Panc1 (cell line): ENCODE data around the gene EBF4. TPM values are rescaled to one million over a fixed set of nuclear protein-coding genes. Genes with fewer than 3 reads are reported as not detected.

Experiments used
- ATAC-seq: fragments of 200-7000 bp; cut with Tn5 transposase; 2 replicates; pipeline ENCODE4 v1.9.1; 2020; ENCODE audit warnings: mild to moderate bottlenecking, moderate library complexity
- BruUV-seq: library from RNA; stranded (reverse); fragments of 400-500 nt; replicated peaks from 2 replicates; lab custom pipeline; 2021; lab: Mats Ljungman, UMichigan
- CTCF ChIA-PET: fragments of 300-600 bp; sonication (Branson Sonifier 250); formaldehyde crosslinking; loops from one replicate; lab custom pipeline; 2022; ENCODE audit warnings: antibody characterized with exemption; lab: Charles Lee
- POLR2A ChIA-PET: fragments of 300-600 bp; sonication (Branson Sonifier 250); formaldehyde crosslinking; loops from one replicate; lab custom pipeline; 2022; ENCODE audit warnings: antibody characterized with exemption; lab: Charles Lee
- DNase-seq: peaks from one replicate; pipeline ENCODE4 v3.0.0-alpha.2; 2010; ENCODE audit warnings: low read depth, low spot score
- H3K27ac ChIP-seq: 2 replicates; pipeline ENCODE4 v1.5.1; 2011; ENCODE audit warnings: mild to moderate bottlenecking, low read length, inconsistent platforms
- H3K27me3 ChIP-seq: fragments of 200-500 bp; sonication (Bioruptor generic); 2 replicates; pipeline ENCODE4 v1.6.0; 2014; ENCODE audit warnings: low read length, inconsistent platforms; ENCODE audit not compliant: control insufficient read depth, insufficient read depth
- H3K36me3 ChIP-seq: fragments of 200-500 bp; sonication (Bioruptor generic); 2 replicates; pipeline ENCODE4 v1.5.1; 2014; ENCODE audit warnings: inconsistent platforms, mild to moderate bottlenecking, low read length, moderate library complexity; ENCODE audit not compliant: control insufficient read depth, insufficient read depth
- H3K4me1 ChIP-seq: 2 replicates; pipeline ENCODE4 v1.5.1; 2011; ENCODE audit warnings: inconsistent platforms, mild to moderate bottlenecking, low read length, moderate library complexity; ENCODE audit not compliant: control insufficient read depth, insufficient read depth
- H3K4me3 ChIP-seq, 2 experiments: 2 replicates each; pipeline ENCODE4 v1.5.1; 2011 to 2012; ENCODE audit warnings: low read depth in 2 of 2, low read length in 2 of 2, mild to moderate bottlenecking in 2 of 2, inconsistent platforms in 1 of 2, moderate library complexity in 1 of 2
- H3K9me3 ChIP-seq: fragments of 200-500 bp; sonication (Bioruptor generic); 2 replicates; pipeline ENCODE4 v1.5.1; 2014; ENCODE audit warnings: low read depth, mild to moderate bottlenecking, inconsistent platforms, low read length, moderate library complexity; ENCODE audit not compliant: control insufficient read depth, insufficient read depth
- POLR2AphosphoS5 ChIP-seq: IDR thresholded peaks from 2 replicates; pipeline ENCODE4 v1.6.1; 2012; ENCODE audit warnings: mild to moderate bottlenecking, low read depth, low read length, moderate library complexity
- SIN3A ChIP-seq: IDR thresholded peaks from 2 replicates; pipeline ENCODE4 v1.6.1; 2012; ENCODE audit warnings: low read depth, mild to moderate bottlenecking, low read length, moderate library complexity, borderline replicate concordance; ENCODE audit not compliant: insufficient read depth
- TCF7L2 ChIP-seq: IDR thresholded peaks from 2 replicates; pipeline ENCODE4 v1.6.1; 2011; ENCODE audit warnings: mild to moderate bottlenecking, low read depth, low read length, inconsistent platforms
- in situ Hi-C: cut with HindIII; loops from 2 replicates; pipeline ENCODE4 v1.10.0; 2016; ENCODE audit warnings: low sequenced_read_pairs, low pct_unique_long_range_greater_than_20kb
- intact Hi-C: fragments of 100-400 bp; cut with micrococcal nuclease; formaldehyde crosslinking; loops from one replicate; pipeline ENCODE4 v1.10.0; 2022; ENCODE audit not compliant: unreplicated experiment
- total RNA-seq: library from RNA; stranded (reverse); gene quantifications from one replicate; pipeline ENCODE4 v1.2.1, GENCODE V29; 2021; ENCODE audit not compliant: unreplicated experiment
- TF ChIP-seq, protein P1 (sequence below): fragments of 450-650 bp; IDR thresholded peaks from 2 replicates; pipeline ENCODE4 v1.5.1; 2017; ENCODE audit warnings: mild to moderate bottlenecking
- TF ChIP-seq, protein P2 (sequence below), 2 experiments: IDR thresholded peaks; 2 replicates each; pipeline ENCODE4 v1.6.1; 2011 to 2012; ENCODE audit warnings: low read depth in 2 of 2, control low read depth in 1 of 2, low read length in 1 of 2, mild to moderate bottlenecking in 1 of 2, moderate library complexity in 1 of 2; ENCODE audit not compliant: insufficient read depth in 1 of 2

The EBF4 gene
- total RNA-seq, 1 experiment from 2014 or later = 6.8 TPM

DNA sequence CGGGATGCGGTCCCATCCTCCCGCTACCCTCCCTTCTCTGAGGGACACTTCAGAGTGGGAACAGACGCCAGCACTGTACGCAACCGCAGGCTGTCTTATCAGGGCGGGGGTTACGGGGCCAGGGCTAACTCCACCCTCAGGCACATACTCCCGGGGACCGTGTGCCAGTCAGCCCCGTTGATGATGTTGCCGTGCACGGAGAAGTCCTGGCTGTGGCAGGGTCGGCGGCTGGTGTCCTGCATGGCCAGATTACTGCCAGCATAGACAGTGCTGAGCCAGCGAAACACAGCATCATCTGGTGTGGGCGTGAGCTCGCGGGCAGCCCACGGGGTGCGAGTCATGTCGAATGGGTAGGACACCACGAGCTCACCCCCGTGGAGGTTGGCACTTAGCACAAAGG, 102.9 kb downstream of the EBF4 start:
- Histone ChIP-seq H3K27ac (no peak overlapping the region), H3K36me3 (no peaks in the 10 kb centered on the region), H3K4me1 (no peaks in the 10 kb centered on the region; the same call in 1 of the 2 replicates), H3K4me3 (no peak overlapping the region), H3K9me3 (no peaks in the 10 kb centered on the region), H3K27me3 (peaks cover 20% of the 10 kb centered on the region)
- no TSS peak for BruUV-seq
- DNase-seq = no peak
- POLR2A ChIA-PET = no interaction called here
- intact Hi-C loops (no loop called here), in situ Hi-C loops (no loop called here)
- no peak for ATAC-seq
- CTCF ChIA-PET = no interaction called here
- TF ChIP-seq, protein P1, sequence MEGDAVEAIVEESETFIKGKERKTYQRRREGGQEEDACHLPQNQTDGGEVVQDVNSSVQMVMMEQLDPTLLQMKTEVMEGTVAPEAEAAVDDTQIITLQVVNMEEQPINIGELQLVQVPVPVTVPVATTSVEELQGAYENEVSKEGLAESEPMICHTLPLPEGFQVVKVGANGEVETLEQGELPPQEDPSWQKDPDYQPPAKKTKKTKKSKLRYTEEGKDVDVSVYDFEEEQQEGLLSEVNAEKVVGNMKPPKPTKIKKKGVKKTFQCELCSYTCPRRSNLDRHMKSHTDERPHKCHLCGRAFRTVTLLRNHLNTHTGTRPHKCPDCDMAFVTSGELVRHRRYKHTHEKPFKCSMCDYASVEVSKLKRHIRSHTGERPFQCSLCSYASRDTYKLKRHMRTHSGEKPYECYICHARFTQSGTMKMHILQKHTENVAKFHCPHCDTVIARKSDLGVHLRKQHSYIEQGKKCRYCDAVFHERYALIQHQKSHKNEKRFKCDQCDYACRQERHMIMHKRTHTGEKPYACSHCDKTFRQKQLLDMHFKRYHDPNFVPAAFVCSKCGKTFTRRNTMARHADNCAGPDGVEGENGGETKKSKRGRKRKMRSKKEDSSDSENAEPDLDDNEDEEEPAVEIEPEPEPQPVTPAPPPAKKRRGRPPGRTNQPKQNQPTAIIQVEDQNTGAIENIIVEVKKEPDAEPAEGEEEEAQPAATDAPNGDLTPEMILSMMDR = no peak
- no peak for TF ChIP-seq POLR2AphosphoS5

DNA sequence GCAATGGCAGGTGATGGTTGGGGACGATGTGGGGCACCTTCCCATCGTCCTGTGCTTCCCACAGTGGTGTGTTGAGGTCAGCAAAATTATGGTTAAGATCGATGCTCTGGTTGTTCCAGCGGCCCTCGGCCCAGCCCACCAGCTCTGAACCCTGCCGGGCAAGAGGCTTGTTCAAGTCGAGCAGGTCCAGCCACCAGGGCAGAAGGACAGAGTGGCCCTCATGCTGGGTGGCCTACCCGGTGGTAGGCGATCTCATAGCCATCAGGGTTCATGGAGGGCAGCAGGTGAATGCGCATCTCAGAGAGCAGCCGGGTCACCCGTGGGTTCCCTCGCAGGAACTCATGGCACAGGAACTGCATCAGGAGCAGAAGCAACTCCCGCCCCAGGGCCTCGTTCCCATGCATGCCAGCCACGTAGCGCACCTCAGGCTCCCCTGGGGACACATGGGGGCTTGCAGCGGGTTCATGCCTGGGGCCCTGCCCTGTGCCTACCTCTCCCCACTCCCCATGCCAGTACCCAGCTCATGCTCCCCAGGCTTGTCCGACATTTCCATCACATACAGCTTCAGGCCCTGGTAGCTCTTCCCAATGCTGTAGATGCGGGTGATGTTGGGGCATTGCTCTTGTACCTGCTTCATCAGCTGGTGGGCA, 103.6 kb downstream of the EBF4 start:
- no peak overlapping the region for H3K27ac ChIP-seq
- ChIA-PET CTCF (no interaction called here), POLR2A (no interaction called here)

More for the DNA sequence above, 103.6 kb downstream of the EBF4 start:
- Histone ChIP-seq H3K4me3 (no peak overlapping the region), H3K9me3 (no peaks in the 10 kb centered on the region), H3K4me1 (no peaks in the 10 kb centered on the region; the same call in 1 of the 2 replicates), H3K36me3 (no peaks in the 10 kb centered on the region), H3K27me3 (peaks cover 23% of the 10 kb centered on the region)
- TF ChIP-seq POLR2AphosphoS5 (no peak), TCF7L2 (no peak), SIN3A (no peak)
- TF ChIP-seq, protein P2, sequence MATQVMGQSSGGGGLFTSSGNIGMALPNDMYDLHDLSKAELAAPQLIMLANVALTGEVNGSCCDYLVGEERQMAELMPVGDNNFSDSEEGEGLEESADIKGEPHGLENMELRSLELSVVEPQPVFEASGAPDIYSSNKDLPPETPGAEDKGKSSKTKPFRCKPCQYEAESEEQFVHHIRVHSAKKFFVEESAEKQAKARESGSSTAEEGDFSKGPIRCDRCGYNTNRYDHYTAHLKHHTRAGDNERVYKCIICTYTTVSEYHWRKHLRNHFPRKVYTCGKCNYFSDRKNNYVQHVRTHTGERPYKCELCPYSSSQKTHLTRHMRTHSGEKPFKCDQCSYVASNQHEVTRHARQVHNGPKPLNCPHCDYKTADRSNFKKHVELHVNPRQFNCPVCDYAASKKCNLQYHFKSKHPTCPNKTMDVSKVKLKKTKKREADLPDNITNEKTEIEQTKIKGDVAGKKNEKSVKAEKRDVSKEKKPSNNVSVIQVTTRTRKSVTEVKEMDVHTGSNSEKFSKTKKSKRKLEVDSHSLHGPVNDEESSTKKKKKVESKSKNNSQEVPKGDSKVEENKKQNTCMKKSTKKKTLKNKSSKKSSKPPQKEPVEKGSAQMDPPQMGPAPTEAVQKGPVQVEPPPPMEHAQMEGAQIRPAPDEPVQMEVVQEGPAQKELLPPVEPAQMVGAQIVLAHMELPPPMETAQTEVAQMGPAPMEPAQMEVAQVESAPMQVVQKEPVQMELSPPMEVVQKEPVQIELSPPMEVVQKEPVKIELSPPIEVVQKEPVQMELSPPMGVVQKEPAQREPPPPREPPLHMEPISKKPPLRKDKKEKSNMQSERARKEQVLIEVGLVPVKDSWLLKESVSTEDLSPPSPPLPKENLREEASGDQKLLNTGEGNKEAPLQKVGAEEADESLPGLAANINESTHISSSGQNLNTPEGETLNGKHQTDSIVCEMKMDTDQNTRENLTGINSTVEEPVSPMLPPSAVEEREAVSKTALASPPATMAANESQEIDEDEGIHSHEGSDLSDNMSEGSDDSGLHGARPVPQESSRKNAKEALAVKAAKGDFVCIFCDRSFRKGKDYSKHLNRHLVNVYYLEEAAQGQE (IDR thresholded peaks at IDR 0.05; ENCODE audit: insufficient read depth in 1 of 2, low read depth in 2 of 2, low read length in 1 of 2) = no peak
- TF ChIP-seq, protein P1 = no peak
- intact Hi-C loops (no loop called here), in situ Hi-C loops (no loop called here)
- DNase-seq = no peak
- no TSS peak for BruUV-seq
- no peak for ATAC-seq
